SK-N-MC (cell line): ENCODE data around the gene VASP.
A peak's percentile ranks its signal among the peaks of the same experiment; 100 is the strongest.

ENCODE experiments used
- DNase-seq: peaks from one replicate; pipeline ENCODE4 v3.0.0-alpha.2; 2011; ENCODE audit warnings: low read depth, low spot score
- H3K27ac ChIP-seq: fragments of 200-600 bp; sonication (generic); 2 replicates; pipeline ENCODE4 v1.5.1; 2016; ENCODE audit warnings: mixed run types
- H3K36me3 ChIP-seq: fragments of 200-600 bp; sonication (generic); 2 replicates; pipeline ENCODE4 v1.6.1; 2017; ENCODE audit warnings: antibody characterized with exemption, low read length, mixed read lengths; ENCODE audit not compliant: insufficient read depth
- H3K4me3 ChIP-seq: fragments of 200-600 bp; sonication (generic); 2 replicates; pipeline ENCODE4 v1.5.1; 2016
- H3K9ac ChIP-seq: fragments of 200-600 bp; sonication (generic); 2 replicates; pipeline ENCODE4 v1.8.0; 2017; ENCODE audit warnings: mixed run types, mixed read lengths; ENCODE audit not compliant: insufficient read length
- H3K9me3 ChIP-seq: fragments of 200-600 bp; sonication (generic); 2 replicates; pipeline ENCODE4 v1.6.1; 2017; ENCODE audit warnings: low read depth, mild to moderate bottlenecking, antibody characterized with exemption, low read length, moderate library complexity, mixed read lengths
- EZH2 ChIP-seq: fragments of 200-600 bp; sonication (generic); IDR thresholded peaks from one replicate; pipeline ENCODE4 v1.6.1; 2017; ENCODE audit warnings: antibody characterized with exemption
- FOXP2 ChIP-seq: optimal IDR thresholded peaks from 2 replicates; pipeline ENCODE3; 2011; ENCODE audit warnings: mild to moderate bottlenecking, moderate library complexity; ENCODE audit not compliant: insufficient read depth; ENCODE audit errors: extremely low read length, control extremely low read depth
- POLR2AphosphoS5 ChIP-seq: IDR thresholded peaks from 2 replicates; pipeline ENCODE4 v1.6.1; 2012; ENCODE audit warnings: mild to moderate bottlenecking, low read depth, low read length, borderline replicate concordance

VASP gene

GRCh38 chr19:45506989-45507871 lies at the start of gene VASP:
TSS of gene VASP (plus strand) at chr19:45507479. CDS start at chr19:45507772, 293 bp downstream.
- Histone ChIP-seq H3K9ac (peak within 1 kb of the TSS; percentile 89), H3K4me3 (peak within 1 kb of the TSS; percentile 85), H3K27ac (peak within 1 kb of the TSS; percentile 48), H3K9me3 (no peaks in the 10 kb centered on the region), H3K36me3 (no peaks in the 10 kb centered on the region)
- TF ChIP-seq FOXP2 (no peak), POLR2AphosphoS5 (peak; percentile 95)
- DNase-seq, result no peak

GRCh38 chr19:45457776-45458175 lies 49.5 kb upstream of the VASP start:
- H3K36me3 ChIP-seq, result no peaks in the 10 kb centered on the region
- no peak overlapping the region for H3K4me3 ChIP-seq
- no peak overlapping the region for H3K27ac ChIP-seq
- no peak overlapping the region for H3K9ac ChIP-seq
- no peak for DNase-seq
- TF ChIP-seq FOXP2 (no peak), POLR2AphosphoS5 (no peak), EZH2 (no peak)
- H3K9me3 ChIP-seq, result no peaks in the 10 kb centered on the region

- TF ChIP-seq FOXP2 (no peak), POLR2AphosphoS5 (no peak), EZH2 (no peak)
- Histone ChIP-seq H3K9ac (no peak overlapping the region), H3K36me3 (no peaks in the 10 kb centered on the region), H3K9me3 (no peaks in the 10 kb centered on the region), H3K4me3 (no peak overlapping the region), H3K27ac (no peak overlapping the region)
- no peak for DNase-seq
Measured at GRCh38 chr19:45460807-45461347, 46.4 kb upstream of the VASP start.

- Histone ChIP-seq H3K9ac (no peak overlapping the region), H3K27ac (no peak overlapping the region), H3K36me3 (no peaks in the 10 kb centered on the region), H3K9me3 (no peaks in the 10 kb centered on the region), H3K4me3 (no peak overlapping the region)
- TF ChIP-seq FOXP2, result no peak
- no peak for TF ChIP-seq EZH2
- no peak for TF ChIP-seq POLR2AphosphoS5
- no peak for DNase-seq
Measured at GRCh38 chr19:45462174-45462573, 45.1 kb upstream of the VASP start.

- no peaks in the 10 kb centered on the region for H3K36me3 ChIP-seq
- TF ChIP-seq EZH2 (no peak), POLR2AphosphoS5 (no peak), FOXP2 (no peak)
- H3K4me3 ChIP-seq, result no peak overlapping the region
- no peak for DNase-seq
- H3K27ac ChIP-seq, result no peak overlapping the region
- H3K9ac ChIP-seq, result no peak overlapping the region
- no peaks in the 10 kb centered on the region for H3K9me3 ChIP-seq
Measured at GRCh38 chr19:45463241-45463640, 44.0 kb upstream of the VASP start.

- Histone ChIP-seq H3K9me3 (no peaks in the 10 kb centered on the region), H3K9ac (no peak overlapping the region), H3K27ac (no peak overlapping the region), H3K4me3 (no peak overlapping the region), H3K36me3 (no peaks in the 10 kb centered on the region)
- DNase-seq, result no peak
- TF ChIP-seq FOXP2 (no peak), POLR2AphosphoS5 (no peak), EZH2 (no peak)
Measured at GRCh38 chr19:45464274-45464673, 43.0 kb upstream of the VASP start.

- DNase-seq, result no peak
- no peak overlapping the region for H3K9ac ChIP-seq
- H3K36me3 ChIP-seq, result no peaks in the 10 kb centered on the region
- no peaks in the 10 kb centered on the region for H3K9me3 ChIP-seq
- no peak for TF ChIP-seq FOXP2
- TF ChIP-seq EZH2, result no peak
- no peak for TF ChIP-seq POLR2AphosphoS5
- H3K4me3 ChIP-seq, result no peak overlapping the region
- H3K27ac ChIP-seq, result no peak overlapping the region
Measured at GRCh38 chr19:45464852-45465441, 42.3 kb upstream of the VASP start.

- Histone ChIP-seq H3K27ac (no peak overlapping the region), H3K36me3 (no peaks in the 10 kb centered on the region), H3K9ac (peak overlapping the region; percentile 51), H3K4me3 (peak overlapping the region; percentile 95), H3K9me3 (no peaks in the 10 kb centered on the region)
- no peak for DNase-seq
- TF ChIP-seq EZH2 (no peak), FOXP2 (no peak), POLR2AphosphoS5 (no peak)
Measured at GRCh38 chr19:45467115-45467455, 40.2 kb upstream of the VASP start.
